HepG2 (cell line): ENCODE measurements around the gene SHROOM1. TPM values are rescaled to one million over a fixed set of nuclear protein-coding genes. Genes with fewer than 3 reads are reported as not detected.

Experiments used
- SALL2 ChIP-seq: sonication (generic); formaldehyde crosslinking; IDR thresholded peaks from 2 replicates; pipeline ENCODE4 v1.8.1; 2023; ENCODE audit warnings: mild to moderate bottlenecking, missing genetic modification reagents, inconsistent platforms
- TRAFD1 ChIP-seq: sonication (generic); formaldehyde crosslinking; IDR thresholded peaks from 2 replicates; pipeline ENCODE4 v1.5.1; 2020; ENCODE audit warnings: missing genetic modification reagents, mild to moderate bottlenecking, borderline replicate concordance
- ZNF451 ChIP-seq: sonication (generic); formaldehyde crosslinking; IDR thresholded peaks from 2 replicates; pipeline ENCODE4 v1.5.0; 2020; ENCODE audit warnings: mild to moderate bottlenecking, missing genetic modification reagents
- ZNF687 ChIP-seq: sonication (generic); formaldehyde crosslinking; IDR thresholded peaks from 2 replicates; pipeline ENCODE4 v1.5.1; 2020; ENCODE audit warnings: mild to moderate bottlenecking, missing genetic modification reagents, moderate library complexity
- ZSCAN12 ChIP-seq: sonication (generic); formaldehyde crosslinking; IDR thresholded peaks from 2 replicates; pipeline ENCODE4 v1.9.0; 2021; ENCODE audit warnings: mild to moderate bottlenecking, missing genetic modification reagents
- polyA plus RNA-seq, 8 experiments: library from polyadenylated mRNA; depleted of rRNA in 3 of 8; stranded (reverse) in 7 of 8; unstranded in 1 of 8; fragments of >200 nt; fragmentation: Illumina TruSeq in 4 of 8; extraction: Trizol in 4 of 8; gene quantifications; 2 replicates each; pipeline versions ENCODE4 v1.2.1 to v1.2.3, GENCODE V29; 2011 to 2016; ENCODE audit warnings: low read depth in 4 of 8, missing spikeins in 1 of 8, mixed read lengths in 1 of 8; ENCODE audit not compliant: insufficient read depth in 1 of 8
- total RNA-seq, 5 experiments: library from RNA; depleted of rRNA; stranded (reverse); fragments of >200 nt; fragmentation: Illumina TruSeq; extraction: Trizol; gene quantifications; 2 replicates each; pipeline ENCODE4 v1.2.3, GENCODE V29; 2016; ENCODE audit warnings: low read depth in 1 of 5
- TF ChIP-seq, protein P1 (sequence below): sonication (generic); formaldehyde crosslinking; IDR thresholded peaks from 2 replicates; pipeline ENCODE4 v1.4.0; 2020; ENCODE audit warnings: missing genetic modification reagents, borderline replicate concordance
- TF ChIP-seq, protein P2 (sequence below): sonication (generic); formaldehyde crosslinking; IDR thresholded peaks from 2 replicates; pipeline ENCODE4 v1.4.0; 2020; ENCODE audit warnings: missing genetic modification reagents
- TF ChIP-seq, protein P3 (sequence below): sonication (generic); formaldehyde crosslinking; IDR thresholded peaks from 2 replicates; pipeline ENCODE4 v1.5.0; 2020; ENCODE audit warnings: missing genetic modification reagents, mild to moderate bottlenecking, borderline replicate concordance
- TF ChIP-seq, protein P4 (sequence below): sonication (generic); formaldehyde crosslinking; IDR thresholded peaks from 2 replicates; pipeline ENCODE4 v1.4.0; 2020; ENCODE audit warnings: missing genetic modification reagents

The SHROOM1 gene
- total and polyA plus RNA-seq, 2 of the 13 experiments (the other 11 are each of a cell fraction or from before 2014, with no cell fraction given) = 18.2 to 25.7 TPM

- TF ChIP-seq TRAFD1 (CRISPR knock-in tag) (no peak), ZNF451 (CRISPR knock-in tag) (0 out of 2 replicates have a peak, but pooled peaks have one; percentile 7), ZNF687 (CRISPR knock-in tag) (peak; percentile 74), SALL2 (CRISPR knock-in tag) (no peak; the same call in none of the 2 replicates), ZSCAN12 (CRISPR knock-in tag) (0 out of 2 replicates have a peak, but pooled peaks have one; percentile 21)
- TF ChIP-seq, protein P1, sequence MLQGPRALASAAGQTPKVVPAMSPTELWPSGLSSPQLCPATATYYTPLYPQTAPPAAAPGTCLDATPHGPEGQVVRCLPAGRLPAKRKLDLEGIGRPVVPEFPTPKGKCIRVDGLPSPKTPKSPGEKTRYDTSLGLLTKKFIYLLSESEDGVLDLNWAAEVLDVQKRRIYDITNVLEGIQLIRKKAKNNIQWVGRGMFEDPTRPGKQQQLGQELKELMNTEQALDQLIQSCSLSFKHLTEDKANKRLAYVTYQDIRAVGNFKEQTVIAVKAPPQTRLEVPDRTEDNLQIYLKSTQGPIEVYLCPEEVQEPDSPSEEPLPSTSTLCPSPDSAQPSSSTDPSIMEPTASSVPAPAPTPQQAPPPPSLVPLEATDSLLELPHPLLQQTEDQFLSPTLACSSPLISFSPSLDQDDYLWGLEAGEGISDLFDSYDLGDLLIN (CRISPR knock-in tag) = peak; percentile 48; the same call in 1 of the 2 replicates
- TF ChIP-seq, protein P2, sequence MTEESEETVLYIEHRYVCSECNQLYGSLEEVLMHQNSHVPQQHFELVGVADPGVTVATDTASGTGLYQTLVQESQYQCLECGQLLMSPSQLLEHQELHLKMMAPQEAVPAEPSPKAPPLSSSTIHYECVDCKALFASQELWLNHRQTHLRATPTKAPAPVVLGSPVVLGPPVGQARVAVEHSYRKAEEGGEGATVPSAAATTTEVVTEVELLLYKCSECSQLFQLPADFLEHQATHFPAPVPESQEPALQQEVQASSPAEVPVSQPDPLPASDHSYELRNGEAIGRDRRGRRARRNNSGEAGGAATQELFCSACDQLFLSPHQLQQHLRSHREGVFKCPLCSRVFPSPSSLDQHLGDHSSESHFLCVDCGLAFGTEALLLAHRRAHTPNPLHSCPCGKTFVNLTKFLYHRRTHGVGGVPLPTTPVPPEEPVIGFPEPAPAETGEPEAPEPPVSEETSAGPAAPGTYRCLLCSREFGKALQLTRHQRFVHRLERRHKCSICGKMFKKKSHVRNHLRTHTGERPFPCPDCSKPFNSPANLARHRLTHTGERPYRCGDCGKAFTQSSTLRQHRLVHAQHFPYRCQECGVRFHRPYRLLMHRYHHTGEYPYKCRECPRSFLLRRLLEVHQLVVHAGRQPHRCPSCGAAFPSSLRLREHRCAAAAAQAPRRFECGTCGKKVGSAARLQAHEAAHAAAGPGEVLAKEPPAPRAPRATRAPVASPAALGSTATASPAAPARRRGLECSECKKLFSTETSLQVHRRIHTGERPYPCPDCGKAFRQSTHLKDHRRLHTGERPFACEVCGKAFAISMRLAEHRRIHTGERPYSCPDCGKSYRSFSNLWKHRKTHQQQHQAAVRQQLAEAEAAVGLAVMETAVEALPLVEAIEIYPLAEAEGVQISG (CRISPR knock-in tag) = no peak
- TF ChIP-seq, protein P3, sequence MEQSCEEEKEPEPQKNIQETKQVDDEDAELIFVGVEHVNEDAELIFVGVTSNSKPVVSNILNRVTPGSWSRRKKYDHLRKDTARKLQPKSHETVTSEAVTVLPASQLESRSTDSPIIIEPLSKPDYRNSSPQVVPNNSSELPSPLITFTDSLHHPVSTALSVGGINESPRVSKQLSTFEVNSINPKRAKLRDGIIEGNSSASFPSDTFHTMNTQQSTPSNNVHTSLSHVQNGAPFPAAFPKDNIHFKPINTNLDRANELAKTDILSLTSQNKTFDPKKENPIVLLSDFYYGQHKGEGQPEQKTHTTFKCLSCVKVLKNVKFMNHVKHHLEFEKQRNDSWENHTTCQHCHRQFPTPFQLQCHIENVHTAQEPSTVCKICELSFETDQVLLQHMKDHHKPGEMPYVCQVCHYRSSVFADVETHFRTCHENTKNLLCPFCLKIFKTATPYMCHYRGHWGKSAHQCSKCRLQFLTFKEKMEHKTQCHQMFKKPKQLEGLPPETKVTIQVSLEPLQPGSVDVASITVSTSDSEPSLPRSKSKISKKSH (CRISPR knock-in tag) = no peak
- TF ChIP-seq, protein P4, sequence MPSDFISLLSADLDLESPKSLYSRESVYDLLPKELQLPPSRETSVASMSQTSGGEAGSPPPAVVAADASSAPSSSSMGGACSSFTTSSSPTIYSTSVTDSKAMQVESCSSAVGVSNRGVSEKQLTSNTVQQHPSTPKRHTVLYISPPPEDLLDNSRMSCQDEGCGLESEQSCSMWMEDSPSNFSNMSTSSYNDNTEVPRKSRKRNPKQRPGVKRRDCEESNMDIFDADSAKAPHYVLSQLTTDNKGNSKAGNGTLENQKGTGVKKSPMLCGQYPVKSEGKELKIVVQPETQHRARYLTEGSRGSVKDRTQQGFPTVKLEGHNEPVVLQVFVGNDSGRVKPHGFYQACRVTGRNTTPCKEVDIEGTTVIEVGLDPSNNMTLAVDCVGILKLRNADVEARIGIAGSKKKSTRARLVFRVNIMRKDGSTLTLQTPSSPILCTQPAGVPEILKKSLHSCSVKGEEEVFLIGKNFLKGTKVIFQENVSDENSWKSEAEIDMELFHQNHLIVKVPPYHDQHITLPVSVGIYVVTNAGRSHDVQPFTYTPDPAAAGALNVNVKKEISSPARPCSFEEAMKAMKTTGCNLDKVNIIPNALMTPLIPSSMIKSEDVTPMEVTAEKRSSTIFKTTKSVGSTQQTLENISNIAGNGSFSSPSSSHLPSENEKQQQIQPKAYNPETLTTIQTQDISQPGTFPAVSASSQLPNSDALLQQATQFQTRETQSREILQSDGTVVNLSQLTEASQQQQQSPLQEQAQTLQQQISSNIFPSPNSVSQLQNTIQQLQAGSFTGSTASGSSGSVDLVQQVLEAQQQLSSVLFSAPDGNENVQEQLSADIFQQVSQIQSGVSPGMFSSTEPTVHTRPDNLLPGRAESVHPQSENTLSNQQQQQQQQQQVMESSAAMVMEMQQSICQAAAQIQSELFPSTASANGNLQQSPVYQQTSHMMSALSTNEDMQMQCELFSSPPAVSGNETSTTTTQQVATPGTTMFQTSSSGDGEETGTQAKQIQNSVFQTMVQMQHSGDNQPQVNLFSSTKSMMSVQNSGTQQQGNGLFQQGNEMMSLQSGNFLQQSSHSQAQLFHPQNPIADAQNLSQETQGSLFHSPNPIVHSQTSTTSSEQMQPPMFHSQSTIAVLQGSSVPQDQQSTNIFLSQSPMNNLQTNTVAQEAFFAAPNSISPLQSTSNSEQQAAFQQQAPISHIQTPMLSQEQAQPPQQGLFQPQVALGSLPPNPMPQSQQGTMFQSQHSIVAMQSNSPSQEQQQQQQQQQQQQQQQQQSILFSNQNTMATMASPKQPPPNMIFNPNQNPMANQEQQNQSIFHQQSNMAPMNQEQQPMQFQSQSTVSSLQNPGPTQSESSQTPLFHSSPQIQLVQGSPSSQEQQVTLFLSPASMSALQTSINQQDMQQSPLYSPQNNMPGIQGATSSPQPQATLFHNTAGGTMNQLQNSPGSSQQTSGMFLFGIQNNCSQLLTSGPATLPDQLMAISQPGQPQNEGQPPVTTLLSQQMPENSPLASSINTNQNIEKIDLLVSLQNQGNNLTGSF (CRISPR knock-in tag) = peak; percentile 40; the same call in 1 of the 2 replicates
Observed at GRCh38 chr5:132829742-132830435, 558 bp downstream of the SHROOM1 start (continued).
